Activated T-helper 17 cell treated with anti-CD3 and anti-CD28 coated beads, Interleukin-2, amount 50 U/mL, for 72 hours (primary cell): ENCODE results near the gene CLIC1. TPM values are rescaled to one million over a fixed set of nuclear protein-coding genes. Genes with fewer than 3 reads are reported as not detected.
A peak's percentile ranks its signal among the peaks of the same experiment; 100 is the strongest.
"Not testable (repeated sequence)": the region's sequence is repeated elsewhere in the genome, so short reads cannot be mapped to it uniquely, and the experiment has no call there.

Experiments used
- ATAC-seq: fragments of 150-1000 bp; cut with Tn5 transposase; replicated peaks from 2 replicates; pipeline ENCODE4 v1.10.0; 2021; ENCODE audit warnings: mild to moderate bottlenecking, moderate library complexity
- H3K27ac Mint-ChIP-seq: one replicate; pipeline ENCODE4 v1.8.0; 2022; ENCODE audit warnings: mixed read lengths
- H3K27me3 Mint-ChIP-seq: one replicate; pipeline ENCODE4 v1.8.0; 2022; ENCODE audit warnings: mixed read lengths
- H3K36me3 Mint-ChIP-seq: one replicate; pipeline ENCODE4 v1.8.0; 2022; ENCODE audit warnings: low read depth, mild to moderate bottlenecking, mixed read lengths
- H3K4me1 Mint-ChIP-seq: one replicate; pipeline ENCODE4 v1.8.0; 2022; ENCODE audit warnings: mixed read lengths
- H3K4me3 Mint-ChIP-seq: one replicate; pipeline ENCODE4 v1.8.0; 2022; ENCODE audit warnings: mild to moderate bottlenecking, mixed read lengths
- H3K9me3 Mint-ChIP-seq: one replicate; pipeline ENCODE4 v1.8.0; 2022; ENCODE audit warnings: mixed read lengths
- total RNA-seq, 2 donors: library from RNA; stranded (reverse); gene quantifications; one replicate each; pipeline ENCODE4 v1.2.3, GENCODE V29; 2022

The CLIC1 gene
- total RNA-seq, 2 donors from 2014 or later: 406 to 482 TPM

- Mint-ChIP-seq H3K4me1 (peaks cover 5% of the 10 kb centered on the region), H3K27me3 (no peaks in the 10 kb centered on the region), H3K27ac (peak overlapping the region; percentile 38), H3K9me3 (no peaks in the 10 kb centered on the region), H3K36me3 (no peaks in the 10 kb centered on the region), H3K4me3 (no peak overlapping the region)
- ATAC-seq: no peak
These were observed 24.0 kb downstream of the CLIC1 start for GRCh38 chr6:31712296-31712695.

GRCh38 chr6:31711233-31711632, 25.1 kb downstream of the CLIC1 start:
- H3K4me3 Mint-ChIP-seq: no peak overlapping the region
- H3K27ac Mint-ChIP-seq: peak overlapping the region; percentile 47
- no peaks in the 10 kb centered on the region for H3K27me3 Mint-ChIP-seq
- no peak for ATAC-seq
- no peaks in the 10 kb centered on the region for H3K9me3 Mint-ChIP-seq
- peaks cover 5% of the 10 kb centered on the region for H3K4me1 Mint-ChIP-seq
- no peaks in the 10 kb centered on the region for H3K36me3 Mint-ChIP-seq

- no peak for ATAC-seq
- peak overlapping the region; percentile 47 for H3K27ac Mint-ChIP-seq
- peaks cover 5% of the 10 kb centered on the region for H3K4me1 Mint-ChIP-seq
- no peaks in the 10 kb centered on the region for H3K36me3 Mint-ChIP-seq
- no peak overlapping the region for H3K4me3 Mint-ChIP-seq
- H3K27me3 Mint-ChIP-seq: no peaks in the 10 kb centered on the region
- no peaks in the 10 kb centered on the region for H3K9me3 Mint-ChIP-seq
These were observed 25.7 kb downstream of the CLIC1 start for GRCh38 chr6:31710523-31711219.

- H3K36me3 Mint-ChIP-seq, H3K4me3 Mint-ChIP-seq, H3K27ac Mint-ChIP-seq, ATAC-seq, H3K4me1 Mint-ChIP-seq, H3K27me3 Mint-ChIP-seq, H3K9me3 Mint-ChIP-seq: not testable (repeated sequence)
These were observed 27.2 kb downstream of the CLIC1 start for GRCh38 chr6:31709157-31709556.

GRCh38 chr6:31708224-31708623, 28.1 kb downstream of the CLIC1 start:
- Mint-ChIP-seq H3K27ac (no peak overlapping the region), H3K27me3 (no peaks in the 10 kb centered on the region), H3K9me3 (no peaks in the 10 kb centered on the region), H3K4me3 (no peak overlapping the region), H3K36me3 (no peaks in the 10 kb centered on the region), H3K4me1 (peaks cover 9% of the 10 kb centered on the region)
- ATAC-seq: no peak

GRCh38 chr6:31707701-31708100, 28.6 kb downstream of the CLIC1 start:
- H3K4me3 Mint-ChIP-seq: no peak overlapping the region
- no peaks in the 10 kb centered on the region for H3K27me3 Mint-ChIP-seq
- no peak overlapping the region for H3K27ac Mint-ChIP-seq
- no peaks in the 10 kb centered on the region for H3K36me3 Mint-ChIP-seq
- ATAC-seq: no peak
- no peaks in the 10 kb centered on the region for H3K9me3 Mint-ChIP-seq
- H3K4me1 Mint-ChIP-seq: peaks cover 10% of the 10 kb centered on the region

GRCh38 chr6:31706599-31706998, 29.7 kb downstream of the CLIC1 start, which contains the start of gene LY6G6F:
LY6G6F (plus strand) TSS chr6:31706866; CDS start chr6:31706907, 41 bp downstream.
- H3K9me3 Mint-ChIP-seq: no peaks in the 10 kb centered on the region
- no peaks in the 10 kb centered on the region for H3K27me3 Mint-ChIP-seq
- H3K27ac Mint-ChIP-seq: no peak within 1 kb of the TSS
- H3K4me3 Mint-ChIP-seq: no peak within 1 kb of the TSS
- no peak for ATAC-seq
- peaks cover 11% of the 10 kb centered on the region for H3K4me1 Mint-ChIP-seq
- H3K36me3 Mint-ChIP-seq: no peaks in the 10 kb centered on the region

- Mint-ChIP-seq H3K9me3 (no peaks in the 10 kb centered on the region), H3K4me1 (peaks cover 17% of the 10 kb centered on the region), H3K27ac (no peak overlapping the region), H3K4me3 (no peak overlapping the region), H3K36me3 (peaks cover 5% of the 10 kb centered on the region), H3K27me3 (no peaks in the 10 kb centered on the region)
- ATAC-seq: no peak
These were observed 30.4 kb downstream of the CLIC1 start for GRCh38 chr6:31705931-31706330.

GRCh38 chr6:31702819-31703716, 33.3 kb downstream of the CLIC1 start, which contains the start of gene ABHD16A:
ABHD16A (minus strand) TSS chr6:31703324; CDS start chr6:31703281, 43 bp downstream.
- Mint-ChIP-seq H3K36me3 (peaks cover 32% of the 10 kb centered on the region), H3K27ac (peak within 1 kb of the TSS; percentile 98), H3K27me3 (no peaks in the 10 kb centered on the region), H3K4me1 (peaks cover 14% of the 10 kb centered on the region), H3K4me3 (peak within 1 kb of the TSS; percentile 98), H3K9me3 (no peaks in the 10 kb centered on the region)
- ATAC-seq: peak; percentile 97

- no peaks in the 10 kb centered on the region for H3K27me3 Mint-ChIP-seq
- peak overlapping the region; percentile 98 for H3K27ac Mint-ChIP-seq
- peaks cover 20% of the 10 kb centered on the region for H3K4me1 Mint-ChIP-seq
- peak overlapping the region; percentile 98 for H3K4me3 Mint-ChIP-seq
- no peaks in the 10 kb centered on the region for H3K9me3 Mint-ChIP-seq
- H3K36me3 Mint-ChIP-seq: peaks cover 38% of the 10 kb centered on the region
- ATAC-seq: peak; percentile 25
These were observed 33.9 kb downstream of the CLIC1 start for GRCh38 chr6:31702405-31702818.

GRCh38 chr6:31701666-31702404, 34.5 kb downstream of the CLIC1 start:
- Mint-ChIP-seq H3K4me3 (peak overlapping the region; percentile 98), H3K4me1 (peaks cover 24% of the 10 kb centered on the region), H3K9me3 (no peaks in the 10 kb centered on the region), H3K27ac (peak overlapping the region; percentile 98), H3K27me3 (no peaks in the 10 kb centered on the region), H3K36me3 (peaks cover 44% of the 10 kb centered on the region)
- ATAC-seq: no peak

GRCh38 chr6:31700740-31701401, 35.5 kb downstream of the CLIC1 start:
- Mint-ChIP-seq H3K9me3 (no peaks in the 10 kb centered on the region), H3K4me1 (peaks cover 24% of the 10 kb centered on the region), H3K27me3 (no peaks in the 10 kb centered on the region), H3K4me3 (peak overlapping the region; percentile 98), H3K27ac (peak overlapping the region; percentile 98), H3K36me3 (peaks cover 54% of the 10 kb centered on the region)
- ATAC-seq: no peak

GRCh38 chr6:31697555-31697954, 38.8 kb downstream of the CLIC1 start:
- Mint-ChIP-seq H3K4me3 (peak overlapping the region; percentile 36), H3K27me3 (no peaks in the 10 kb centered on the region), H3K9me3 (no peaks in the 10 kb centered on the region), H3K4me1 (peaks cover 19% of the 10 kb centered on the region), H3K27ac (peak overlapping the region; percentile 62), H3K36me3 (peaks cover 86% of the 10 kb centered on the region)
- ATAC-seq: peak; percentile 87

- Mint-ChIP-seq H3K27me3 (no peaks in the 10 kb centered on the region), H3K4me1 (peaks cover 10% of the 10 kb centered on the region), H3K27ac (no peak overlapping the region), H3K36me3 (peaks cover 94% of the 10 kb centered on the region), H3K4me3 (no peak overlapping the region), H3K9me3 (no peaks in the 10 kb centered on the region)
- ATAC-seq: no peak
These were observed 42.8 kb downstream of the CLIC1 start for GRCh38 chr6:31693535-31693934.
